Stimulated activated CD4-positive, alpha-beta T cell treated with anti-CD3 and anti-CD28 coated beads, Interleukin-1b, Interleukin-23, amount 100 ng/mL, for 4 hours (primary cell): Measurements from ENCODE around the gene ESF1.
"Not testable (repeated sequence)": the region's sequence is repeated elsewhere in the genome, so short reads cannot be mapped to it uniquely, and the experiment has no call there.

Experiments used
- DNase-seq, 2 donors: peaks; one replicate each; pipeline ENCODE4 v3.0.0-alpha.2; 2020; ENCODE audit warnings: low read depth in 2 of 2

ESF1 gene

DNA sequence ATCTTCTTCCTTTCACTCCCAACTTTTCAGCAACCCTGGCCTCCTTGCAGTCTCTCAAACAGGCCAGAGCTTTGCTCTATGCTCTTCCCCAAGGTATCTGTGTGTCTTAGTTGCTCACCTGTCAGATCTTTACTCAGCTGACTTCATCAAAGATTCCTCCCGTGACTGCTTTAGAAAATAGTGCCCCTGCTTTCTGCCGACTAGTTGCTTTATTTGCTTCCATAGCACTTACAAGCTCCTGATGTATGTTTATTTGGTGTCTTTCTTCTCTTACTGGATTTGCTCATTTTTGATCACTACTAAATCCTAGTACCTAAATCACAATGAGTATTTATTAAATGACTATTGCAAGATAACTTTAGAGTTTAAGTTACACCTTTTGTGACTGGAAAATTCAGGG is 6.0 kb upstream of the ESF1 start:
- DNase-seq: no peak

GRCh38 chr20:13788167-13788834 is 3.6 kb upstream of the ESF1 start:
- peak; percentile 7 to 9 for DNase-seq

DNA sequence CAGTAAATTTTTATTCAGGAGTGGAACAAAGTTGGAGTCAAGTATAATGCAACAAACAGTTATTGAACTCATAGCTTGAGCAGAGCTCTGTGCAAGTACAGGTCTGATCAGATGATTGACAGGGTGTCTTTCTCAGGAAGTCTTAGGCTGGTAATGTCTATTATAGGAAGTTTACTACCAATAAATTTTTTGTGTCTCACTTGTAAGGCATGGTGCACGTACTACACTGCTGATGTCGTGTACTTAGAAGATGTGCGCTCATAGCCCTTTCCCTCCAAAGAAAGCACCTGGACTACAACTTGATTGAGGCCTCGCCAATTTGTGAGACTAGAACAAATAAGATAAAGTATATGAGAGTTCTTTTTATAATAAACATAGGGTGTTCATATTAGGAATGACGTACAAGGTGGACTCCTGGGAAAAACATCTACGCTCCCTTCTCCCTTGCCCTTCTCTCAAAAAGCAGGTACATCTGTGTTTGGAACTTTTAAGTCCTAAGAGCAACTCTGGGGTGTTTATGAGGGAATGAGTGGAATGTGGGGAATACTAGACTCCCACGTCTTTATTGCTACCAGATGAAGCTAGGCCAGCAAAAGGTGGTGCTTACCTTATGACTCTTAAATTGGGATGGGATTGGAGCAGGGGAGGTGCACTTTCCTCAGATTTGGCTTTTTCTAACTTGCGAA is 1.6 kb upstream of the ESF1 start:
- no peak for DNase-seq

- DNase-seq: no peak
These were observed 337 bp downstream of the ESF1 start for GRCh38 chr20:13784271-13784892.

DNA sequence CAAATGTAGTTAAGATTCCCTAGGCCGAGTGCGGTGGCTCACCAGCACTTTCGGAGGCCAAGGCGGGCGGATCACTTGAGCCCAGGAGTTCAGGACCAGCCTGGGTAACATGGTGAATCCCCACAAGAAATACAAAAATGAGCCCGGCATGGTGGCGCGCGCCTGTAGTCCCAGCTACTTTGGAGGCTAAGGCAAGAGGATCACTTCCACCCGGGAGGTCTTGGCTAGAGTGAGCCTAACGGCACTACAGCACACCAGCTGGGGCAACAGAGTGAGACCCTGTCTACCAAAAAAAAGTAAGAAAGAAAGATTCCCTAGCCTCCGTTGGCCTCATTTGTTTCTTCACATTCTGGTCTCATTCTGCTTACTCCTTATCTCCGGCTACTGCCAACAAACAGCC is 1.2 kb downstream of the ESF1 start:
- no peak for DNase-seq

GRCh38 chr20:13778827-13779226 is 5.9 kb downstream of the ESF1 start:
- DNase-seq: no peak

- no peak for DNase-seq
These were observed 7.5 kb downstream of the ESF1 start for GRCh38 chr20:13777171-13777601.

- DNase-seq: no peak
These were observed 8.9 kb downstream of the ESF1 start for GRCh38 chr20:13775867-13776266.

GRCh38 chr20:13772529-13772928 is 12.2 kb downstream of the ESF1 start:
- no peak for DNase-seq

GRCh38 chr20:13771853-13772453 is 12.8 kb downstream of the ESF1 start:
- no peak for DNase-seq

DNA sequence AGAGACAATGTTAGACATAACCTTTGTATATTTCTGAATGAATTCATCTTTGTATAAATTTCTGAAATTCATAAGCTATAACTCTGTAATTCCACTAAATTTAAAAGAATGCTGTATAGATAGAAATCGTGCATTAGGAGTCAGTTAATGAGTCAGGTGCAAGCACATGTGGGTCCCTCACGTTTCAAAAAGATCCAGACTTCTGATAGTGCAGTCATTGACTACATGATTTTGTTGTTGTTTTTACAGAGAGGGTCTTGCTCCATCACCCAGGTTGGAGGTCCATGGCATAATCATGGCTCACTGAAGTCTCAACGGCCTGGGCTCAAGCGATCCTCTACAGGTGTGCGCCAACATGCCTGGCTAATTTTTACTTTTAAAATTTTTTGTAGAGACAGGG is 14.6 kb downstream of the ESF1 start:
- DNase-seq: no peak

GRCh38 chr20:13765868-13766416 is 18.8 kb downstream of the ESF1 start:
- no peak for DNase-seq

- no peak for DNase-seq
These were observed 19.4 kb downstream of the ESF1 start for GRCh38 chr20:13765299-13765698.

- not testable (repeated sequence) for DNase-seq
These were observed 24.2 kb downstream of the ESF1 start for GRCh38 chr20:13760451-13760946.

DNA sequence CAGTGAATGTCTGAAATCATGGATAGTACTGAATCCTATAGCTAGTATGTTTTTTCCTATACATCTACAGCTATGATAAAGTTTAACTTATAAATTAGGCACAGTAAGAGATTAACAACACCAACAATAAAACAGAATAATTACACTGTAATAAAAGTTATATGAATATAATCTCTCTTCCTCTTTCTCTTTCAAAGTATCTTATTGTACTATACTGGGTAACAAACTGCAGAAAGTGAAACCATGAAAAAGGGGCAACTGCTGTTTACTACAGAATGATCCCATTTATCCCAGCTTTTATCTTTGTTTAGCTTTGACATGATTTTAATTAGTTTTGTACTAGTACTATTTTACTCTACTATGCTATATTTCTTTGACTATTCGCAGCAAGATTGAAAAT is 25.8 kb downstream of the ESF1 start:
- no peak for DNase-seq

GRCh38 chr20:13756551-13756950 is 28.2 kb downstream of the ESF1 start:
- DNase-seq: no peak

DNA sequence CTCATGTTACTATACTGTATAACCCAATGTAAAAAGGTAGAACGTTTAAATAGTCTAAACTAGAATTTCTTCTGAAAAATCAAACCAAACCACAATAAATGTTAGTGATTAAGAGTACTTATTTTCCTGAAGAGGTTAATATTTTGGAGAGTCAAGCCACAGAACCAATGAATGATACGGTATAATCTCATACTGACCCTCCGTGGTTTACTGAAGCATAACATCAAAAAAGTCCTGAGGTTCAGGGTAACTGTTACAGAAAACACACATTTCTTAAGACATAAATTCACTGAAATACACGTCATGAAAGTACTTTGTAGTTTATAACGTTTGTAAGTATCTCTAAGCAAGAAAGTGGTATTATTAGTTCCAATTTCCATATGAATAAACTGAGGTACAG is 28.9 kb downstream of the ESF1 start:
- DNase-seq: no peak

DNA sequence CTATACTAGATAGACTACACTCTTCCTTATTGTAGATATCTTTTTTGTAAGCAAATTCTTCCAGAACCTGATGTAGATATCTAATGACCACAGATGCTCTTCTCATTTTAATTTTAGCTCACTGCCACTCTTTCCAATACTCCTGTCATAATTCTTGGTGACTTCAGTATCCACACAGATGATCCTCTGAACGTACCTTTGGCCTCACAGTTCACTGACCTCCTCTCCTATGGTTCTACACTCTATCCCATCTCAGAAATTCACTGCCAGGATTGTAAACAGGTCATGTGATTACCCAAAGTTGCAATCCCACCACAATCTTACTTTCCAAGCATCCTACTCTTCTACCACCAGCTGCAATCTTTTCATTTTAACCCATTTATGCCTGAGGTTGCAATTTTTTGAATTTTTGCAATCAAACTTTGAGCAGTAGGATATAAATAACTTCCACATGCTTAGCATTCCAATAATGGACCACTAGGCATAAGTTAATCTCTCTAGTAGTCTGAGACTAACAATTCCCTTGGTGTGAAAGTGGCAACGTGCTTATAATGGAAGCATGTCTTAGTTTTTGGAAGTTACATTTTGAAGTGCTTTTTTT is 31.2 kb downstream of the ESF1 start:
- DNase-seq: no peak

DNA sequence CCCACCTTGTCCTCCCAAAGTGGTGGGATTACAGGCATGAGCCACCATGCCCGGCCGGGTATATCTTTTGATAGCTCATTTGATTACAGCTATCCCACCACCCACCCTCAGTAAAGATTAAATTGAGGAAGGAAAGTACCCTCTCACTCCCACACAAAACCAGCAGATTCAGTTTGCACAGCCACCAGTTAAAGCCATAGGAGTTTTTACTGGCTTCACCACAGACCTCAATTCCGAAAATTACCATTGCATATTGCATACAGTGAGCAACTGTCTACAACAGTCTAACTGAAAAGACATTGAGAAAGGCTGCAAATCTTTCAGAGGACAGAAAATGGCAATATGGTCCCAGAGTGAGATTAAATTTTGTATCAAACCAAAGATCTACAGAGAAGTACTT is 34.9 kb downstream of the ESF1 start:
- DNase-seq: no peak

- no peak for DNase-seq
These were observed 38.9 kb downstream of the ESF1 start for GRCh38 chr20:13745784-13746183.

DNA sequence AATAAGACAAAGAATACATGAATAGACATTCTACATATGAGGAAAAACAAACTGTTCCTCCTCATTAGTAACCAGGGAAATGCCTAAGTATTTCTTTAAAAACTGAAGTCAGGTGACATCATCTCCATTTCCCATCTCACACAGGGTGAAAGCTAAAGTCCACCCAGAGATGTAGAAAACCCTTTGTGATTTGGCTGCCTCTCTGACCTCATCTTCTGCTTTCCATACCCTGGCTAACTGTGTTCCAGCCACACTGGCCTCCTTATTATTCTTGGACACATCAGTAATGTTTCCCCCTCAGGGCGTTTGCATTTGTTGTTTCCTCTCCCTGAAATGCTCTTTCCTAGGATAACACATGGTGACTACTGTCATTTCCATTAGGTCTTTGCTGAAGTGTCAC is 40.4 kb downstream of the ESF1 start:
- DNase-seq: no peak

DNA sequence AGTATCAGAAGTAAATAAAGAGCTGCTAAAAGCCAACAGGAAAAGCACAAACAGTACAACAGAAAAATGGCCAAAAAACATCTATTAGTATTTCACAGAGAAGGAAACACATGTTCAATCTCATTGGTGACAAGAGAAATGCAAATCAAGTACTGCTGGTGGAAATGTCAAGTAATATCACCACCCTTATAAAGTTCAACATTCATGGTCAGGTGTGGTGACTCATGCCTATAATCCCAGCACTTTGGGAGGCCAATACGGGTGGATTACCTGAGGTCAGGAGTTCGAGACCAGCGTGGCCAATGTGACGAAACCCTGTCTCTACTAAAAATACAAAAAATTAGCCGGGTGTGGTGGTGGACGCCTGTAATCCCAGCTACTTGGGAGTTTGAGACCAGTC is 42.8 kb downstream of the ESF1 start:
- no peak for DNase-seq
